ENCODE data around the gene IFRD1. TPM values are rescaled to one million over a fixed set of nuclear protein-coding genes. Genes with fewer than 3 reads are reported as not detected.

The IFRD1 gene
- total and polyA plus RNA-seq, 2 donors (not counting 3 experiments of a cell fraction or from before 2014, with no cell fraction given) = 16.8 to 43.3 TPM

DNA sequence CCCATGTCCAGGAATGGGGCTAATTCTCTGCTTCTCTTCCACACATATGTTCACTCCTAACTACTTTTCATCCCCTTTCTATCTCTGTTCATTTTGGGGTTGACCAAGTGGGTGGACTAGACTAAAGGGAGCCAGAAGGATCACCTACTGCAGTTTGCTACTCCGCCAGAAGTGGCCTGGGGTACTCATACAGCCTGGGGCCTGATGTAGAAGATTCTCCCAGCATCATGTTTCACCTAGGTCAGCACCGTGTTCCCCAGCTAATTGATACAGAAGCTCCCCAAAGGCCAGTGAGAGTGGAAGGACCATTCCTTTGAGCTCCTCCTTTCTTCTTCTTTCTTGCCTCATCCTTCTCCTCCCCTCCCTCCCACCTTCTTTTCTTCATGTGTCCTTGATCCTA is 19.6 kb upstream of the IFRD1 start:
- Histone ChIP-seq H3K27ac (ENCODE audit: insufficient read depth, low read depth, low read length) (no peak overlapping the region), H3K4me3 (replicated peaks in 1 of 3; ENCODE audit: insufficient read depth in 1 of 3, low read depth in 1 of 3, low read length in 3 of 3) (no peak overlapping the region), H3K9me3 (replicated peaks; ENCODE audit: control insufficient read depth, insufficient read depth, low read length) (no peaks in the 10 kb centered on the region), H2AFZ (ENCODE audit: low read depth, low read length) (no peak overlapping the region), H4K20me1 (replicated peaks; ENCODE audit: control insufficient read depth, extremely low read depth, insufficient read depth, low read length) (no peaks in the 10 kb centered on the region), H3K9ac (replicated peaks; ENCODE audit: extremely low read depth, insufficient read depth, low read length) (no peak overlapping the region), H3K27me3 (ENCODE audit: control insufficient read depth in 2 of 2, insufficient read depth in 2 of 2, low read length in 2 of 2) (no peaks in the 10 kb centered on the region), H3K9me1 (replicated peaks; ENCODE audit: control insufficient read depth, extremely low read depth, insufficient read depth, low read length) (no peaks in the 10 kb centered on the region), H3K36me3 (ENCODE audit: control insufficient read depth in 2 of 2, extremely low read depth in 1 of 2, insufficient read depth in 2 of 2, low read length in 2 of 2) (no peaks in the 10 kb centered on the region), H3K4me2 (ENCODE audit: insufficient read depth, low read length) (no peak overlapping the region), H3K4me1 (ENCODE audit: control insufficient read depth, extremely low read depth, insufficient read depth, low read length) (no peaks in the 10 kb centered on the region), H3K79me2 (ENCODE audit: control insufficient read depth, insufficient read depth, low read length) (no peaks in the 10 kb centered on the region)
- DNase-seq (ENCODE audit: low read depth, low spot score) (no peak), FAIRE-seq (no peak)
- CTCF ChIA-PET = no interaction called here
- intact Hi-C loops (cut with micrococcal nuclease) (no loop called here), dilution Hi-C loops (cut with MboI; ENCODE audit: extremely low pct_ligation_motif_present, low sequenced_read_pairs) (no loop called here)
- no peak for TF ChIP-seq CTCF (IDR thresholded peaks at IDR 0.05; ENCODE audit: extremely low read depth in 1 of 2, insufficient read depth in 1 of 2, low read depth in 1 of 2, low read length in 2 of 2)
- no peak for TF ChIP-seq POLR2A (IDR thresholded peaks at IDR 0.05; ENCODE audit: low read depth, low read length)
- no peak for TF ChIP-seq EZH2 (IDR thresholded peaks at IDR 0.05; ENCODE audit: borderline replicate concordance, low read depth, low read length, severe bottlenecking)
- TF ChIP-seq FOS (IDR thresholded peaks at IDR 0.05; ENCODE audit: borderline replicate concordance, insufficient read depth, low read length) = no peak
- no peak for TF ChIP-seq MAX (IDR thresholded peaks at IDR 0.05; ENCODE audit: insufficient read depth, insufficient read length)
- TF ChIP-seq MYC (IDR thresholded peaks at IDR 0.05; ENCODE audit: low read depth, low read length) = no peak
- TF ChIP-seq JUN (IDR thresholded peaks at IDR 0.05; ENCODE audit: borderline replicate concordance, insufficient read depth, insufficient read length, low read depth) = no peak
- no peak for TF ChIP-seq POLR2AphosphoS5 (IDR thresholded peaks at IDR 0.05; ENCODE audit: insufficient read depth, low read depth, low read length)
- POLR2A ChIA-PET = no interaction called here
- no TSS peak for BruUV-seq (replicated peaks)
